Progenitor cell of endocrine pancreas (in vitro differentiated cells): ENCODE data around the gene PCGF6. TPM values are rescaled to one million over a fixed set of nuclear protein-coding genes. Genes with fewer than 3 reads are reported as not detected.

Source experiments
- DNase-seq: peaks from one replicate; pipeline ENCODE4 v3.0.0; 2021; ENCODE audit warnings: low spot score; ENCODE audit not compliant: unreplicated experiment
- H3K27ac Mint-ChIP-seq: 2 replicates; pipeline ENCODE4 v1.8.0; 2021; ENCODE audit warnings: mild to moderate bottlenecking, moderate library complexity, mixed read lengths
- H3K27me3 Mint-ChIP-seq: 2 replicates; pipeline ENCODE4 v1.8.0; 2021; ENCODE audit warnings: mixed read lengths
- H3K36me3 Mint-ChIP-seq: 2 replicates; pipeline ENCODE4 v1.8.0; 2022; ENCODE audit warnings: mixed read lengths; ENCODE audit not compliant: insufficient read depth
- H3K4me1 Mint-ChIP-seq: 2 replicates; pipeline ENCODE4 v1.8.0; 2021; ENCODE audit warnings: low read depth, mixed read lengths
- H3K4me3 Mint-ChIP-seq: 2 replicates; pipeline ENCODE4 v1.8.0; 2021; ENCODE audit warnings: low read depth, mild to moderate bottlenecking, moderate library complexity, mixed read lengths
- H3K9me3 Mint-ChIP-seq: 2 replicates; pipeline ENCODE4 v1.8.0; 2021; ENCODE audit warnings: low read depth, mixed read lengths
- total RNA-seq: library from RNA; stranded (reverse); gene quantifications from 2 replicates; pipeline ENCODE4 v1.2.1, GENCODE V29; 2021
- TF ChIP-seq, protein P1 (sequence below): fragments of 200-600 bp; sonication (generic); IDR thresholded peaks from one replicate; pipeline ENCODE4 v1.5.0; 2021; ENCODE audit warnings: antibody characterized with exemption, mild to moderate bottlenecking; ENCODE audit not compliant: unreplicated experiment

The PCGF6 gene
- total RNA-seq, 1 donor from 2014 or later: 13.4 TPM

DNA sequence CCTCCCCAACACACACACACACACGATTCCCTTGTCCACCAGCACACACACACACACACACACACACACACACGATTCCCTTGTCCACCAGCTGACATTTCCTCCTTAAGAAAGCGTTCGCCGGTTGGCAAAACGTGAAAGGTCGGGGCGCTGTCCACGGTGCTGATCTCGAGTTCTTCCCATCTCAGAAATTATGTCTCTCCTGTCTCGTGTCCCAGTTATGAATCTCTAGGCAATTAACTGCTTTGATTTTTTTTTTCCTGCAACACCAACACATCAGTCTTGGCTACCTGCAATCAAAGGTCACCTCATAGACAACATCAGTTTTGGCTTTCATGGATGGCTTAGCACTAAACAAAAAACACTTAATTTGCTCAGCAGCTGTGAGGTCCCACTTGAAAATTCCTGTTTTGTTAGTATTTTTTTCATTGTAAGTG lies 72.1 kb downstream of the PCGF6 start:
- peaks cover 3% of the 10 kb centered on the region for H3K4me1 Mint-ChIP-seq
- H3K27ac Mint-ChIP-seq: peak overlapping the region; percentile 73
- no peaks in the 10 kb centered on the region for H3K9me3 Mint-ChIP-seq
- TF ChIP-seq, protein P1, sequence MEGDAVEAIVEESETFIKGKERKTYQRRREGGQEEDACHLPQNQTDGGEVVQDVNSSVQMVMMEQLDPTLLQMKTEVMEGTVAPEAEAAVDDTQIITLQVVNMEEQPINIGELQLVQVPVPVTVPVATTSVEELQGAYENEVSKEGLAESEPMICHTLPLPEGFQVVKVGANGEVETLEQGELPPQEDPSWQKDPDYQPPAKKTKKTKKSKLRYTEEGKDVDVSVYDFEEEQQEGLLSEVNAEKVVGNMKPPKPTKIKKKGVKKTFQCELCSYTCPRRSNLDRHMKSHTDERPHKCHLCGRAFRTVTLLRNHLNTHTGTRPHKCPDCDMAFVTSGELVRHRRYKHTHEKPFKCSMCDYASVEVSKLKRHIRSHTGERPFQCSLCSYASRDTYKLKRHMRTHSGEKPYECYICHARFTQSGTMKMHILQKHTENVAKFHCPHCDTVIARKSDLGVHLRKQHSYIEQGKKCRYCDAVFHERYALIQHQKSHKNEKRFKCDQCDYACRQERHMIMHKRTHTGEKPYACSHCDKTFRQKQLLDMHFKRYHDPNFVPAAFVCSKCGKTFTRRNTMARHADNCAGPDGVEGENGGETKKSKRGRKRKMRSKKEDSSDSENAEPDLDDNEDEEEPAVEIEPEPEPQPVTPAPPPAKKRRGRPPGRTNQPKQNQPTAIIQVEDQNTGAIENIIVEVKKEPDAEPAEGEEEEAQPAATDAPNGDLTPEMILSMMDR: no peak
- peaks cover 60% of the 10 kb centered on the region for H3K27me3 Mint-ChIP-seq
- H3K4me3 Mint-ChIP-seq: peak overlapping the region; percentile 50
- peak; percentile 57 for DNase-seq
- H3K36me3 Mint-ChIP-seq: no peaks in the 10 kb centered on the region

DNA sequence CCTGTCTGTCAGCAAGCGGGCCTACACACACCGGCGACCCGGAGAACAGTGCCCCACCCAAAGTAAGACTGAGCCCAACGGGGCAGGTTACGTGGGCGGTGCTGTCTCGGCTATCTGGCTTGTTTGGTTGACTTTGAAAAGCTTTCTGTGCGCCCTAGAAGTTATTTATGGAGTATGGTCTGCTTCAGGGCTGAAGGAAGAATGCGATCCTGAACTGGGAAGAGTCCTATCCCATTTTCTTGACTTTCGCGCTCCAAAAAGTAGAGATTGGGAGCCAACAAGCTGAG lies 72.5 kb downstream of the PCGF6 start:
- H3K36me3 Mint-ChIP-seq: no peaks in the 10 kb centered on the region
- H3K27me3 Mint-ChIP-seq: peaks cover 64% of the 10 kb centered on the region
- TF ChIP-seq, protein P1: no peak
- peak overlapping the region; percentile 50 for H3K4me3 Mint-ChIP-seq
- no peak overlapping the region for H3K27ac Mint-ChIP-seq
- H3K4me1 Mint-ChIP-seq: peaks cover 3% of the 10 kb centered on the region
- no peak for DNase-seq
- H3K9me3 Mint-ChIP-seq: no peaks in the 10 kb centered on the region

DNA sequence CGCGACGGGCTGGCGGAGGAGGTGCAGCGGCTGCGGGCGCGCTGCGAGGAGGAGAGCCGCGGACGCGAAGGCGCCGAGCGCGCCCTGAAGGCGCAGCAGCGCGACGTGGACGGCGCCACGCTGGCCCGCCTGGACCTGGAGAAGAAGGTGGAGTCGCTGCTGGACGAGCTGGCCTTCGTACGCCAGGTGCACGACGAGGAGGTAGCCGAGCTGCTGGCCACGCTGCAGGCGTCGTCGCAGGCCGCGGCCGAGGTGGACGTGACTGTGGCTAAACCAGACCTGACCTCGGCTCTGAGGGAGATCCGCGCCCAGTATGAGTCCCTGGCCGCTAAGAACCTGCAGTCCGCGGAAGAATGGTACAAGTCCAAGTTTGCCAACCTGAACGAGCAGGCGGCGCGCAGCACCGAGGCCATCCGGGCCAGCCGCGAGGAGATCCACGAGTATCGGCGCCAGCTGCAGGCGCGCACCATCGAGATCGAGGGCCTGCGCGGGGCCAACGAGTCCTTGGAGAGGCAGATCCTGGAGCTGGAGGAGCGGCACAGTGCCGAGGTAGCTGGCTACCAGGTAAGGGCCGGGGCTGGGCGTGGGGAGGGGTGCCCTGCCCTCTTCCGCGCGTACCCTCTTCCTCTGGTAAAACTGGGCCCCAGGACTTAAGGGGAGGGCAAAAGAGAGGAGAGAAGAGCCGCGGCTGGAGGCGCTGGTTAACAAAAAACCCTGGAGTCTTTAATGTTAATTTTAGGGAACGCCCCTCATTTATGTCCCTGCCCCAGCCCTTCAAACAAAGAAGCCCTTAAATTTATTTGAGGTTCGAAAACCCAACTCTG lies 73.0 kb downstream of the PCGF6 start:
- no peaks in the 10 kb centered on the region for H3K36me3 Mint-ChIP-seq
- no peak overlapping the region for H3K27ac Mint-ChIP-seq
- H3K9me3 Mint-ChIP-seq: no peaks in the 10 kb centered on the region
- H3K4me1 Mint-ChIP-seq: peaks cover 3% of the 10 kb centered on the region
- H3K27me3 Mint-ChIP-seq: peaks cover 69% of the 10 kb centered on the region
- no peak for DNase-seq
- TF ChIP-seq, protein P1: no peak
- H3K4me3 Mint-ChIP-seq: no peak overlapping the region

DNA sequence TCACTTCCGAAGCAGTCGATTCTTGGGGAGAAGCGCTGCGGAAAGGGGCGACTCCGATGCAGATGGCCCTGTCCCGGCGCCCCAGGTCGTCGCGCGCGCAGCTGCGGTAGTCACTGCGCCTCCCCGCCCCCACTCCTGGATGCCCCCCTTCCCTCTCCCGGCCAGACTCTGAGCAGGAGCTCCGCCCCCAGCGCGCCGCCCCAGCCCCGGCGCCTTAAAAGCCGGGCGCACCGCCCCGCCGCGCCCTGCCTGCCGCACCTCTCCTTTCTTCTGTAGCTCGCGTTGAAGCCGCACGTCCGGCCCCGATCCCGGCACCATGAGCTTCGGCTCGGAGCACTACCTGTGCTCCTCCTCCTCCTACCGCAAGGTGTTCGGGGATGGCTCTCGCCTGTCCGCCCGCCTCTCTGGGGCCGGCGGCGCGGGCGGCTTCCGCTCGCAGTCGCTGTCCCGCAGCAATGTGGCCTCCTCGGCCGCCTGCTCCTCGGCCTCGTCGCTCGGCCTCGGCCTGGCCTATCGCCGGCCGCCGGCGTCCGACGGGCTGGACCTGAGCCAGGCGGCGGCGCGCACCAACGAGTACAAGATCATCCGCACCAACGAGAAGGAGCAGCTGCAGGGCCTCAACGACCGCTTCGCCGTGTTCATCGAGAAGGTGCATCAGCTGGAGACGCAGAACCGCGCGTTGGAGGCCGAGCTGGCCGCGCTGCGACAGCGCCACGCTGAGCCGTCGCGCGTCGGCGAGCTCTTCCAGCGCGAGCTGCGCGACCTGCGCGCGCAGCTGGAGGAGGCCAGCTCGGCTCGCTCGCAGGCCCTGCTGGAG lies 73.8 kb downstream of the PCGF6 start, which contains the start of gene INA:
INA (plus strand) TSS at position 243 of the 817 bp plus-strand sequence; CDS start at position 317, 74 bp downstream.
- peaks cover 75% of the 10 kb centered on the region for H3K27me3 Mint-ChIP-seq
- TF ChIP-seq, protein P1: no peak
- H3K4me1 Mint-ChIP-seq: peaks cover 3% of the 10 kb centered on the region
- H3K36me3 Mint-ChIP-seq: no peaks in the 10 kb centered on the region
- no peaks in the 10 kb centered on the region for H3K9me3 Mint-ChIP-seq
- no peak within 1 kb of the TSS for H3K27ac Mint-ChIP-seq
- DNase-seq: peak; percentile 31
- peak within 1 kb of the TSS; percentile 55 for H3K4me3 Mint-ChIP-seq

DNA sequence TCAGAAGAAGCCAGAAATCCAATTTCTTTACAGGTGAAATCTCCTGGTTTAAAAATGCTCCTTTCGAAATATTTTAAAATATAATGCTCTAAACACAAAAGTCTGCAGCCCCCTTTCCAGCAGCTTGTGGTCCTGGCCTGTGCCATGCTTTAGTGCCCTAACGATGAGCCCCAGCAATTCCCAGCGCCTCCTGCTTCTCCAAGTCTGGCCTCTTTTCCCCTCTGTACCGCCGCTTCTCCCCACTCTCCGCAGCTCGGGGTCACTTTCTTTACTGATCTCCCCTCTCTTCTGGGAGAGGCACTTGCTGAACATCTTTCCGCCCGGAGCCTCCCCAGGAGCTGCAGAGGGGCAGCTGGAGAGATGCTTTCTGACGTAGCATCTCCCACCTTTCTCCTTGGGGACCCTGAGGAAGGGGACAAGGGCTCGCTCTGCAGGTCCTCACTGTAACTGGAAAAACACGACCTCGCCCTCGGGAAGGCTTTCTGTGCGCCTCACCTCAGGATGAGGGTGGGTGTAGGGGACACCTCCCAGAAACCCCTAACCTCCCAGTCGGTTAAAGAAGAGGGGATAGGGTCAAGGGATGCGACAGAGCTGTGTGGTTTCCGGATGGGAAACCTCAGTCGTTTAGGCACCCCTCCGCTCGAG lies 74.6 kb downstream of the PCGF6 start:
- H3K36me3 Mint-ChIP-seq: no peaks in the 10 kb centered on the region
- TF ChIP-seq, protein P1: no peak
- peaks cover 77% of the 10 kb centered on the region for H3K27me3 Mint-ChIP-seq
- peak overlapping the region; percentile 55 for H3K4me3 Mint-ChIP-seq
- no peaks in the 10 kb centered on the region for H3K9me3 Mint-ChIP-seq
- DNase-seq: no peak
- no peaks in the 10 kb centered on the region for H3K4me1 Mint-ChIP-seq
- H3K27ac Mint-ChIP-seq: no peak overlapping the region
